PC-9 (cell line): ENCODE measurements around the gene GLB1L3. TPM values are rescaled to one million over a fixed set of nuclear protein-coding genes. Genes with fewer than 3 reads are reported as not detected.

Experiments used
- BruUV-seq: library from RNA; stranded (reverse); fragments of 400-500 nt; replicated peaks from 2 replicates; lab custom pipeline; 2021; lab: Mats Ljungman, UMichigan
- CTCF ChIA-PET: fragments of 300-600 bp; sonication (Branson Sonifier 250); formaldehyde crosslinking; loops from one replicate; lab custom pipeline; 2022; ENCODE audit warnings: antibody characterized with exemption; lab: Charles Lee
- POLR2A ChIA-PET: fragments of 300-600 bp; sonication (Branson Sonifier 250); formaldehyde crosslinking; loops from one replicate; lab custom pipeline; 2022; ENCODE audit warnings: antibody characterized with exemption; ENCODE audit not compliant: unreplicated experiment; lab: Charles Lee
- DNase-seq, 2 experiments: peaks; one replicate each; pipeline versions ENCODE4 v3.0.0 to v3.0.0-alpha.2; 2015 to 2022; ENCODE audit warnings: mixed read lengths in 1 of 2
- H2AFZ ChIP-seq: fragments of 200-600 bp; sonication (generic); 2 replicates; pipeline ENCODE4 v1.8.1; 2017; ENCODE audit warnings: antibody characterized with exemption
- H3F3A ChIP-seq: fragments of 200-600 bp; sonication (generic); 2 replicates; pipeline ENCODE4 v1.8.1; 2017; ENCODE audit warnings: antibody characterized with exemption, mild to moderate bottlenecking, low read depth; ENCODE audit not compliant: insufficient read depth
- H3K27ac ChIP-seq: fragments of 200-600 bp; sonication (generic); 2 replicates; pipeline ENCODE4 v1.6.1; 2016; ENCODE audit warnings: mixed run types
- H3K27me3 ChIP-seq: fragments of 200-600 bp; sonication (generic); 2 replicates; pipeline ENCODE4 v1.6.1; 2016; ENCODE audit warnings: low read depth, mixed run types; ENCODE audit not compliant: insufficient read depth
- H3K36me3 ChIP-seq: fragments of 200-600 bp; sonication (generic); 2 replicates; pipeline ENCODE4 v1.6.1; 2016; ENCODE audit warnings: low read depth, mixed run types
- H3K4me1 ChIP-seq: fragments of 200-600 bp; sonication (generic); replicated peaks from 2 replicates; pipeline ENCODE4 v1.6.1; 2016; ENCODE audit warnings: mixed run types; ENCODE audit not compliant: insufficient read depth
- H3K4me2 ChIP-seq: fragments of 200-600 bp; sonication (generic); 2 replicates; pipeline ENCODE4 v1.6.1; 2017; ENCODE audit warnings: mixed run types
- H3K4me3 ChIP-seq: fragments of 200-600 bp; sonication (generic); 2 replicates; pipeline ENCODE4 v1.6.1; 2016; ENCODE audit warnings: mixed run types
- H3K79me2 ChIP-seq: fragments of 200-600 bp; sonication (generic); 2 replicates; pipeline ENCODE4 v1.6.1; 2017; ENCODE audit warnings: low read depth, mixed run types
- H3K9me2 ChIP-seq: fragments of 200-600 bp; sonication (generic); 2 replicates; pipeline ENCODE4 v1.8.1; 2017; ENCODE audit warnings: mild to moderate bottlenecking; ENCODE audit not compliant: insufficient read depth
- H3K9me3 ChIP-seq: fragments of 200-600 bp; sonication (generic); 2 replicates; pipeline ENCODE4 v1.8.1; 2016; ENCODE audit warnings: low read depth; ENCODE audit not compliant: insufficient read depth
- H4K20me1 ChIP-seq: fragments of 200-600 bp; sonication (generic); 2 replicates; pipeline ENCODE4 v1.8.1; 2017; ENCODE audit not compliant: insufficient read depth
- EZH2 ChIP-seq: fragments of 200-600 bp; sonication (generic); IDR thresholded peaks from 2 replicates; pipeline ENCODE4 v1.8.0; 2017; ENCODE audit warnings: antibody characterized with exemption, low read depth
- intact Hi-C: fragments of 100-400 bp; cut with micrococcal nuclease; formaldehyde crosslinking; loops from one replicate; pipeline ENCODE4 v1.10.0; 2022; ENCODE audit not compliant: unreplicated experiment
- total RNA-seq: library from RNA; stranded (reverse); gene quantifications from 2 replicates; pipeline ENCODE4 v1.2.3, GENCODE V29; 2021
- TF ChIP-seq, protein P1 (sequence below): fragments of 200-600 bp; sonication (generic); conservative IDR thresholded peaks from 2 replicates; pipeline ENCODE4 v1.6.1; 2017; ENCODE audit warnings: mixed run types, antibody characterized with exemption, mild to moderate bottlenecking, moderate library complexity

The GLB1L3 gene
- total RNA-seq, 1 experiment from 2014 or later = not detected

GRCh38 chr11:134275188-134275533 lies 1.0 kb upstream of the GLB1L3 start:
- CTCF ChIA-PET = no interaction called here

DNA sequence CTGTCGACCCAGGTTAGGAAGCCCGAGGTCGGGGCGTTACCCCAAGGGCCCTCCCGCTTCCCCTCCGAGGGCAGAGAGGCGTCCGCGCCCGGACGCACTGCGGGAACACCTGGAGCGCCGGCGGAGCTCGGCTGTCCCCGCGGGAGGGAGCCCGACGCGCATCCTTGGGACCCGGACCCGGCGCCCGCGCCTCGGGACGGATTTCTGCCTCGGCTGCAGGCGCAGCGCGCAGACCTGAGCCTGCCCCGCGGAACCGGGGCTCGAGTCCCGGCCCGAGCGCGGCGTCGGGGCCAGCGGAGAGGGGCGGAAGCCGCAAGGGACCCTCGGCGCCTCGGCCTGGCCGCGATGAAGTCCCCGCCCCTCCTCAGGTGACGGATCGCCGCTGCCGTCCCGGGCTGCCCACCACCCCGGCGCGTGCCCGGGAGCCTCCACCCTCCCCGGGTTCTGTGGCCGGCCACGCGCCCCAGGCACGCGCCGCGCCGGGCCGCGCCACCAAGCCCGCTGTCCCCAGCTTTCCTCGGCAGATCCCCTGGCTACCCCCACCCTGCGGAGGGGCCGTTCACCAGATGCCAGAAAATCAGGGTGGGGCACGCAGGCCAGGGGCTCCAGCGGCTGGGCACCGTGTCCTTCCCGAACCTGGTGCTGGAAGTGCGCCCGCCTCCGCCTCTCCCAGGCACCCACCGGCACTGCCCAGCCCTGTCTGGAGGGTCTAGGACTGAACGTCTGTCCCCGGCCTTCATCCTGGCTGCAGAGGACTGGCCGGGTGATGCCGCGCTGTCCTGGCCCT lies 410 bp downstream of the GLB1L3 start:
- H3K27ac ChIP-seq = no peak overlapping the region
- peaks cover 5% of the 10 kb centered on the region; the same call in 1 of the 2 replicates for H3K27me3 ChIP-seq
- intact Hi-C loops = no loop called here
- H4K20me1 ChIP-seq = no peaks in the 10 kb centered on the region
- POLR2A ChIA-PET = no interaction called here
- H3K9me3 ChIP-seq = no peaks in the 10 kb centered on the region
- H3K4me1 ChIP-seq = no peaks in the 10 kb centered on the region
- no peak overlapping the region for H3K4me3 ChIP-seq
- no peak overlapping the region for H3K4me2 ChIP-seq
- no TSS peak for BruUV-seq
- no peaks in the 10 kb centered on the region for H3K79me2 ChIP-seq
- CTCF ChIA-PET = no interaction called here
- no peaks in the 10 kb centered on the region for H3K9me2 ChIP-seq
- TF ChIP-seq, protein P1, sequence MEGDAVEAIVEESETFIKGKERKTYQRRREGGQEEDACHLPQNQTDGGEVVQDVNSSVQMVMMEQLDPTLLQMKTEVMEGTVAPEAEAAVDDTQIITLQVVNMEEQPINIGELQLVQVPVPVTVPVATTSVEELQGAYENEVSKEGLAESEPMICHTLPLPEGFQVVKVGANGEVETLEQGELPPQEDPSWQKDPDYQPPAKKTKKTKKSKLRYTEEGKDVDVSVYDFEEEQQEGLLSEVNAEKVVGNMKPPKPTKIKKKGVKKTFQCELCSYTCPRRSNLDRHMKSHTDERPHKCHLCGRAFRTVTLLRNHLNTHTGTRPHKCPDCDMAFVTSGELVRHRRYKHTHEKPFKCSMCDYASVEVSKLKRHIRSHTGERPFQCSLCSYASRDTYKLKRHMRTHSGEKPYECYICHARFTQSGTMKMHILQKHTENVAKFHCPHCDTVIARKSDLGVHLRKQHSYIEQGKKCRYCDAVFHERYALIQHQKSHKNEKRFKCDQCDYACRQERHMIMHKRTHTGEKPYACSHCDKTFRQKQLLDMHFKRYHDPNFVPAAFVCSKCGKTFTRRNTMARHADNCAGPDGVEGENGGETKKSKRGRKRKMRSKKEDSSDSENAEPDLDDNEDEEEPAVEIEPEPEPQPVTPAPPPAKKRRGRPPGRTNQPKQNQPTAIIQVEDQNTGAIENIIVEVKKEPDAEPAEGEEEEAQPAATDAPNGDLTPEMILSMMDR = no peak
- TF ChIP-seq EZH2 = no peak
- H2AFZ ChIP-seq = no peak overlapping the region
- no peak for DNase-seq
- no peaks in the 10 kb centered on the region for H3K36me3 ChIP-seq
- H3F3A ChIP-seq = no peaks in the 10 kb centered on the region

More at GRCh38 chr11:134275188-134275533, 1.0 kb upstream of the GLB1L3 start:
- Histone ChIP-seq H3K4me2 (no peak overlapping the region), H3K4me1 (no peaks in the 10 kb centered on the region), H3K4me3 (no peak overlapping the region), H2AFZ (no peak overlapping the region), H3K27ac (no peak overlapping the region), H3K27me3 (no peaks in the 10 kb centered on the region), H3K9me3 (no peaks in the 10 kb centered on the region), H3K9me2 (no peaks in the 10 kb centered on the region), H4K20me1 (no peaks in the 10 kb centered on the region), H3K79me2 (no peaks in the 10 kb centered on the region), H3K36me3 (no peaks in the 10 kb centered on the region), H3F3A (no peaks in the 10 kb centered on the region)
- no peak for DNase-seq
- intact Hi-C loops = no loop called here
- no peak for TF ChIP-seq EZH2
- TF ChIP-seq, protein P1 = no peak
- POLR2A ChIA-PET = no interaction called here
- BruUV-seq = no TSS peak

DNA sequence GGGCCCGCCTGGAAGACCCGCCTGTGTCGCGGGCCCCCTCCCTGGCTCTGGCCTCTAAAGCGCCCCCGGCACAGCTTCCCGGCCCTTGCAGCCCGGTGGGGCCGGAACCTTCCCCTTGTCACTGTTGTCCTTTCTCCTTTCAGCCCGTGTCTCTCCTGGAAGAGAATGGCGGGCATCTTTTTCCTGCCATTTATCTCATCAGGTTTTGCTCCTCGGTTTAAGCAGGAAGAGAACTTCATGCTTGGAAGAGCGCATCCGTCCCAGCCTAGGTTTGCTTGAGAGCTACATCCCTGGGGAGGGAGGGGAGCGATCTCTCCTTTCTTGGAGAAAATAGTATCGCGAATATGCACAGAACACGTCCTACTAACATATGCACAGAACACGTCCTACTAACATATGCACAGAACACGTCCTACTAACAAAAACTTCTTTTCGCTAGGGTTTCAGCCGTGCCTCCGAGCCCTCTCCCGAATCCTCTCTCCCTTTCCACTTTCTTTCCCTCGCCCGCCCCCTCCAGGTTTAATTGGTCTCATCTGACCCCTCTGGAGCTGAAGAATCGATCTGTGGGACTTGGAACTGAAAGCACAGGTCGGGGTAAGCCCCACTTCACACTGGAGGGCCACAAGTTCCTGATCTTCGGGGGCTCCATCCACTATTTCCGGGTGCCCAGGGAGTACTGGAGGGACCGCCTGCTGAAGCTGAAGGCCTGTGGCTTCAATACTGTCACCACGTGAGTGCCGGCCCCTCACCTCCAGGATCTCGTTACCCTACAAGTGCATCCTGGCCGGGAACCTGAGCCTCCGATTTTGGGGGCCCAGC lies 1.2 kb downstream of the GLB1L3 start:
- DNase-seq = no peak
- intact Hi-C loops = no loop called here
- Histone ChIP-seq H3K4me3 (no peak overlapping the region), H3K27me3 (peaks cover 5% of the 10 kb centered on the region; the same call in 1 of the 2 replicates), H2AFZ (no peak overlapping the region), H3K36me3 (no peaks in the 10 kb centered on the region), H3K4me2 (no peak overlapping the region), H3K27ac (no peak overlapping the region), H4K20me1 (no peaks in the 10 kb centered on the region), H3K79me2 (no peaks in the 10 kb centered on the region), H3K9me3 (no peaks in the 10 kb centered on the region), H3K4me1 (no peaks in the 10 kb centered on the region), H3K9me2 (no peaks in the 10 kb centered on the region), H3F3A (no peaks in the 10 kb centered on the region)
- CTCF ChIA-PET = no interaction called here
- POLR2A ChIA-PET = interaction anchor here (0.6 kb wide), 1 partner anchor 604 kb away, joined by 4 read pairs; no protein-coding TSS in a partner anchor
- TF ChIP-seq, protein P1 = no peak
- TF ChIP-seq EZH2 = no peak
- no TSS peak for BruUV-seq
